Measurements from ENCODE around the gene PFKL. TPM values are rescaled to one million over a fixed set of nuclear protein-coding genes. Genes with fewer than 3 reads are reported as not detected.
"Not testable (repeated sequence)": the region's sequence is repeated elsewhere in the genome, so short reads cannot be mapped to it uniquely, and the experiment has no call there.

PFKL gene
- total RNA-seq, 1 experiment from 2014 or later = 68.8 TPM

DNA sequence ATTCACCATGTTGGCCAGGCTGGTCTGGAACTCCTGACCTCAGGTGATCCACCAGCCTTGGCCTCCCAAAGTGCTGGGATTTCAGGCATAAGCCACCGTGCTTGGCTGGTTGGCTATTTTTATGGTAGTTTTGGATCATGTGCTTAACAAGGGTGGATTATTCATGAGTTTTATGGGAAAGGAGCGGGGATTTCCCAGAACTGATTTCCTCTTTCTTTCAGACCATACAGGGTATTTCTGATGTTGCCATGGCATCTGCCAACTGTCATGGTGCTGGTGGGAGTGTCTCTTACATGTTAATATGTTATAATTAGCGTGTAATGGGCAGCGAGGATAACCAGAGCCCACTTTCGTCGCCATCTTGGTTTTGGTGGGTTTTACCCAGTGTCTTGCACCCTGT is 56.8 kb downstream of the PFKL start:
- Histone ChIP-seq H2AFZ (ENCODE audit: low read length) (no peak overlapping the region), H3K4me3 (ENCODE audit: low read length) (no peak overlapping the region), H3K27ac (ENCODE audit: low read length) (no peak overlapping the region), H3K9me3 (ENCODE audit: low read length) (no peaks in the 10 kb centered on the region), H3K4me2 (ENCODE audit: low read depth, low read length, poor library complexity, severe bottlenecking) (no peak overlapping the region), H3K79me2 (ENCODE audit: low read length) (no peaks in the 10 kb centered on the region), H3K36me3 (ENCODE audit: insufficient read depth, low read length) (no peaks in the 10 kb centered on the region), H3K27me3 (ENCODE audit: low read length) (no peaks in the 10 kb centered on the region), H3K4me1 (ENCODE audit: low read length) (no peaks in the 10 kb centered on the region; the same call in 1 of the 2 replicates), H3K9ac (ENCODE audit: low read length) (no peak overlapping the region), H3K9me2 (replicated peaks; ENCODE audit: insufficient read depth, low read length) (no peaks in the 10 kb centered on the region), H4K20me1 (ENCODE audit: insufficient read depth, low read depth, low read length) (no peaks in the 10 kb centered on the region)
- no peak for DNase-seq

DNA sequence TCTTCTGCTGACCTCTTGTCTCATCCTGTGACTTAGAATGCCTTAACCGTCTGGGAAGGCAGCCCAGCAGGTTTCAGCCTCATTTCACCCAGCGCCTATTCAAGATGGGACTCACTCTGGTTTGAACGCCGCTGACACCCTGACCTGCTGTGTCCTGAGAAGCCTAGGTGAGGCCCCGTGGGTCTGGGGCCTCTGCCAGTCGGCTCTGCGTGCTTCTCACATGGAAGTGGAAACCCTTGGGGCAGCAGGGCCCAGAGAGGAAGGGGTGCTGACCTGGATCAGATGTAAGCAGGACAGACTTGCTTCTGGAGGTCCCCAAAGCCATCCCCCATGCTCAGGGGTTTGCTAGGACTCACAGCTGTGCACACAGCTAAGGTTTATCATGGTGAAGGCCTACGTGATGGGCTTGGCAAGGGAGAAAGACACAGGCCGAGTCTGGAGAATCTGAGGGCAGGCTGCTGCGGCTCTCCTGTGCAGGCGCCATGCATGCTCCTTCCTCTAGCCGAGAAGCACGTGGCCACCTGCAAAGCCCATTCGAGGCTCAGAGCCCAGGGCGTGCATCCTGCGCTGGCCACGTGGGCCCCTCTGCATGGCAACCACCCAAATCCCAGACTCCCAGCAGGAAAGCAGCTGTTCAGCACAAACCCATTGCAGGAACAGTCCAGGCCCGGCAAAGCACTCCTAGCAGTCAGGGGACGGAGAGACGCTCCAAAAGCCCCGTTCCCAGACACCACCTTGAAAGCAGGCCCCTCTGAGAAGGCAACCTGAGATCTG is 57.4 kb downstream of the PFKL start:
- Histone ChIP-seq H3K36me3 (ENCODE audit: insufficient read depth, low read length) (no peaks in the 10 kb centered on the region), H4K20me1 (ENCODE audit: insufficient read depth, low read depth, low read length) (no peaks in the 10 kb centered on the region), H3K27me3 (ENCODE audit: low read length) (no peaks in the 10 kb centered on the region), H3K9me3 (ENCODE audit: low read length) (no peaks in the 10 kb centered on the region), H3K9me2 (replicated peaks; ENCODE audit: insufficient read depth, low read length) (no peaks in the 10 kb centered on the region), H3K9ac (ENCODE audit: low read length) (no peak overlapping the region), H3K27ac (ENCODE audit: low read length) (no peak overlapping the region), H2AFZ (ENCODE audit: low read length) (no peak overlapping the region), H3K4me3 (ENCODE audit: low read length) (no peak overlapping the region), H3K4me1 (ENCODE audit: low read length) (no peaks in the 10 kb centered on the region; the same call in 1 of the 2 replicates), H3K4me2 (ENCODE audit: low read depth, low read length, poor library complexity, severe bottlenecking) (no peak overlapping the region), H3K79me2 (ENCODE audit: low read length) (no peaks in the 10 kb centered on the region)
- no peak for DNase-seq

DNA sequence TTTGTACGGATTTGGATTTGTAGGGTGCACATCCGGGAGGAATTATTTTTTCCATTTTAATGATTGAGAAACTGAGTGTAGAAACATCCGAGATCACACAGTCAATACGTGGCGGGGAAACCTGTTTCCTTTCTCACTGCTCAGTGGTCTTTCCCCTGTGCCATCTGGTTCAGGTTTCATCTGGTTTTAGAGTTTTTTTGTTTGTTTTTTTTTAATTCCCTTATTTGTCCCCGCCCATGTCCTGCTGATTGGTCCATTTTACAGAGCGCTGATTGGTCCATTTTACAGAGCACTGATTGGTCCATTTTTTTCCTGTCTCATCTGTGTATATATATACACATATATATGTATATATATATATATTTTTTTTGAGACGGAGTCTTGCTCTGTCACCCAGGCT is 59.5 kb downstream of the PFKL start:
- Histone ChIP-seq H3K4me2 (ENCODE audit: low read depth, low read length, poor library complexity, severe bottlenecking) (no peak overlapping the region), H3K9ac (ENCODE audit: low read length) (no peak overlapping the region), H4K20me1 (ENCODE audit: insufficient read depth, low read depth, low read length) (no peaks in the 10 kb centered on the region), H3K9me2 (replicated peaks; ENCODE audit: insufficient read depth, low read length) (no peaks in the 10 kb centered on the region), H3K9me3 (ENCODE audit: low read length) (peaks cover 8% of the 10 kb centered on the region), H3K36me3 (ENCODE audit: insufficient read depth, low read length) (no peaks in the 10 kb centered on the region), H3K79me2 (ENCODE audit: low read length) (no peaks in the 10 kb centered on the region), H3K4me3 (ENCODE audit: low read length) (no peak overlapping the region), H2AFZ (ENCODE audit: low read length) (no peak overlapping the region), H3K4me1 (ENCODE audit: low read length) (no peaks in the 10 kb centered on the region; the same call in 1 of the 2 replicates), H3K27ac (ENCODE audit: low read length) (no peak overlapping the region), H3K27me3 (ENCODE audit: low read length) (no peaks in the 10 kb centered on the region)
- no peak for DNase-seq

DNA sequence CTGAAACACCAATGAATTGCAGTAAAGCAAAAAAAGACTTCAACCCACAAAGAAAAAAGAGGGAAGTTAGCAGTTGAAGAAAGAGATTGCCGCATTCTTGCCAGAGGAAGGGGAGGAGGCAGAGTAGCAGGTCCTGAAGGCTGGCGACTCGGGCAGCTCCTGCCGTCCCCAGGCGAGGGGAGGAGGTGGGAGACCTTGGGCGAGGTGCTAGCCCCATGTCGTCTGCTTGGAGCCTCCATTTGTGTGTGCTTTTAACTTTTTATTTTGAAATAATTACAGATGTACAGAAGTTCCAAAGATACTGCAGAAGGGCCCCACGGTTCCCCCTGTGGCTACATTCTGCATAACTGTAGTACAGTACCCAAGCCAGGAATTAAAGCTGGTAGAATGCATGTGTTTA is 60.3 kb downstream of the PFKL start:
- Histone ChIP-seq H3K9me3 (ENCODE audit: low read length) (peaks cover 8% of the 10 kb centered on the region), H3K9ac (ENCODE audit: low read length) (no peak overlapping the region), H3K27ac (ENCODE audit: low read length) (no peak overlapping the region), H2AFZ (ENCODE audit: low read length) (no peak overlapping the region), H3K9me2 (replicated peaks; ENCODE audit: insufficient read depth, low read length) (no peaks in the 10 kb centered on the region), H3K4me1 (ENCODE audit: low read length) (no peaks in the 10 kb centered on the region; the same call in 1 of the 2 replicates), H3K4me3 (ENCODE audit: low read length) (no peak overlapping the region), H3K4me2 (ENCODE audit: low read depth, low read length, poor library complexity, severe bottlenecking) (no peak overlapping the region), H3K27me3 (ENCODE audit: low read length) (no peaks in the 10 kb centered on the region), H4K20me1 (ENCODE audit: insufficient read depth, low read depth, low read length) (no peaks in the 10 kb centered on the region), H3K79me2 (ENCODE audit: low read length) (no peaks in the 10 kb centered on the region), H3K36me3 (ENCODE audit: insufficient read depth, low read length) (no peaks in the 10 kb centered on the region)
- no peak for DNase-seq

DNA sequence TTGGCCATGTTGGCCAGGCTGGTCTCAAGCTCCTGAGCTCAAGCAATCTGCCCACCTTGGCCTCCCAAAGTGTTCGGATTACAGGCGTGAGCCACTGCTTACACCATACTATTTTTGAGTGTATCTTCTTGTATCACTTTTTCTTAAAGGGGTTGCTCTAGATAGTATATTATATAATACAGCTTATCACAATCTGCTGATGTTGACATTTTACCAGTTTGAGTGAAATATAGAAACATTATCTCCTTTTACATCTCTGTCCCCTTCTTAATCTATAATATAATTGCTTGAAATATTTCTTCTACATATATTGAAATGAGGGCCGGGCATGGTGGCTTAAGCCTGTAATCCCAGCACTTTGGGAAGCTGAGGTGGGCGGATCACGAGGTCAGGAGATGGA is 62.0 kb downstream of the PFKL start:
- H2AFZ ChIP-seq (ENCODE audit: low read length); H3K27me3 ChIP-seq (ENCODE audit: low read length); H3K27ac ChIP-seq (ENCODE audit: low read length); H3K4me1 ChIP-seq (ENCODE audit: low read length); H3K4me2 ChIP-seq (ENCODE audit: low read depth, low read length, poor library complexity, severe bottlenecking); H3K9me2 ChIP-seq (replicated peaks; ENCODE audit: insufficient read depth, low read length); H3K36me3 ChIP-seq (ENCODE audit: insufficient read depth, low read length); H3K9ac ChIP-seq (ENCODE audit: low read length); H4K20me1 ChIP-seq (ENCODE audit: insufficient read depth, low read depth, low read length); H3K4me3 ChIP-seq (ENCODE audit: low read length); DNase-seq; H3K9me3 ChIP-seq (ENCODE audit: low read length); H3K79me2 ChIP-seq (ENCODE audit: low read length): not testable (repeated sequence)

DNA sequence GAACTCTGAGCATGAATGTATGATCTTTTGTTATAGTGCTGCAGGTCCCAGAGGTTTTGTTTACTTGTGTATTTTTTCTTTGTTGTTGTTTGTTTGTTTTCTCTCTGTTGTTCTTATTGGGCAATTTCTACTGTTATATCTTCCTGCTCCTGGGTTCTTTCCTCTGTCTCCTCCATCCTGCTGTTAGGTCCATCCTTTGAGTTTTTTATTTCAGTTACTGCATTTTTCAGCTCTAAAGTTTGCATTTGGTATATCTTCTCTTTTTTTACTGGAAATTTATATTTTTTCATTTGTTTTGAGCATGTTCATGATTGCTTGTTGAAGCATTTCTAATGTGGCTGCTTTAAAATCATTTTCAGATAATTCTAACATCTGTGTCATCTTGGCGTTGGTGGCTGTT is 63.4 kb downstream of the PFKL start:
- H3K4me3 ChIP-seq (ENCODE audit: low read length) = no peak overlapping the region
- DNase-seq = no peak
- no peaks in the 10 kb centered on the region for H3K27me3 ChIP-seq (ENCODE audit: low read length)
- no peak overlapping the region for H3K27ac ChIP-seq (ENCODE audit: low read length)
- no peaks in the 10 kb centered on the region for H4K20me1 ChIP-seq (ENCODE audit: insufficient read depth, low read depth, low read length)
- H3K4me1 ChIP-seq (ENCODE audit: low read length) = no peaks in the 10 kb centered on the region
- no peaks in the 10 kb centered on the region for H3K79me2 ChIP-seq (ENCODE audit: low read length)
- H3K9ac ChIP-seq (ENCODE audit: low read length) = no peak overlapping the region
- no peak overlapping the region for H2AFZ ChIP-seq (ENCODE audit: low read length)
- no peaks in the 10 kb centered on the region for H3K36me3 ChIP-seq (ENCODE audit: insufficient read depth, low read length)
- H3K9me2 ChIP-seq (replicated peaks; ENCODE audit: insufficient read depth, low read length) = no peaks in the 10 kb centered on the region
- no peak overlapping the region for H3K4me2 ChIP-seq (ENCODE audit: low read depth, low read length, poor library complexity, severe bottlenecking)
- H3K9me3 ChIP-seq (ENCODE audit: low read length) = peaks cover 8% of the 10 kb centered on the region

DNA sequence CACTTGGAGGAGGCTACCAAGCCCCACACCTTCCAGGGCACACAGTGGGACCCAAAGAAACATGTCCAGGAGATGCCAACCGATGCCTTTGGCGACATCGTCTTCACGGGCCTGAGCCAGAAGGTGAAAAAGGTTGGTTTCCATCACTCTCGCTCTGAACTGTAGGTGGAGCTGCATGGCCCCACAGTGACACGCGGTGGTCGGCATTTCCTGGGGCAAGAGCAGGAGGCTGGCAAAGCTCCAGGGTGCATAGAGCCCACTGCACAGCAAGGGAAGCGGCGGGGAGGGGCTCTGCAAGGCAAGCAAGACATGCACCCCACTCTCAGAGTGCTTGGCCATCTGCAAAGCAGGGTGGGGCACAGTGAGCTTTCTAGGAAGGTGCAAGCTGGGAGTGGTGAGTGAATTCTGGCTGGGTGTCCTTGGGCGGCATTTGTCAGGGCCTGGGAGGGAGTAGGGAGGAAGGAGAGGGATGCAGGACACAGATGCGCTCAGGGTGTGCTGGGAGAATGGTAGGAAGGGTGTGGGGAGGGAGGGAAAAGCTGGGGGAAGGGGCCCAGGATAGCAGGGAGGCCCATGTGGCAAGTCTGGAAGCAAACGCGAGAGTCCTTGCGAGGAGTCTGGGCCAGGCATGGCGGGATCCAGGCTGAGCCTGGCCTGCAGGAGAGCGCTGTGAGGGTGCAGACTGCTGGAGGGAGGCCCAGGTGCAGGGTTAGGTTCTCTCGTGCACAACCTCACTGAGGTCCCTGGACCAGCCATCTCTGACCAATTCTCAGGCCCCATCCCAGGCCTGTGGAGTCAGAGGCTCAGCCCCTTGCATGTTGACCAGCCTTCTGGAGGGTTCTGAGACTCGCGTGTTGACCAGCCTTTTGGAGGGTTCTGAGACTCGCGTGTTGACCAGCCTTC is 64.5 kb downstream of the PFKL start:
- Histone ChIP-seq H2AFZ (ENCODE audit: low read length) (no peak overlapping the region), H3K4me1 (ENCODE audit: low read length) (no peaks in the 10 kb centered on the region), H3K27ac (ENCODE audit: low read length) (no peak overlapping the region), H4K20me1 (ENCODE audit: insufficient read depth, low read depth, low read length) (no peaks in the 10 kb centered on the region), H3K4me3 (ENCODE audit: low read length) (no peak overlapping the region), H3K79me2 (ENCODE audit: low read length) (no peaks in the 10 kb centered on the region), H3K9ac (ENCODE audit: low read length) (no peak overlapping the region), H3K27me3 (ENCODE audit: low read length) (no peaks in the 10 kb centered on the region), H3K36me3 (ENCODE audit: insufficient read depth, low read length) (no peaks in the 10 kb centered on the region), H3K4me2 (ENCODE audit: low read depth, low read length, poor library complexity, severe bottlenecking) (no peak overlapping the region), H3K9me3 (ENCODE audit: low read length) (peaks cover 8% of the 10 kb centered on the region), H3K9me2 (replicated peaks; ENCODE audit: insufficient read depth, low read length) (no peaks in the 10 kb centered on the region)
- no peak for DNase-seq

DNA sequence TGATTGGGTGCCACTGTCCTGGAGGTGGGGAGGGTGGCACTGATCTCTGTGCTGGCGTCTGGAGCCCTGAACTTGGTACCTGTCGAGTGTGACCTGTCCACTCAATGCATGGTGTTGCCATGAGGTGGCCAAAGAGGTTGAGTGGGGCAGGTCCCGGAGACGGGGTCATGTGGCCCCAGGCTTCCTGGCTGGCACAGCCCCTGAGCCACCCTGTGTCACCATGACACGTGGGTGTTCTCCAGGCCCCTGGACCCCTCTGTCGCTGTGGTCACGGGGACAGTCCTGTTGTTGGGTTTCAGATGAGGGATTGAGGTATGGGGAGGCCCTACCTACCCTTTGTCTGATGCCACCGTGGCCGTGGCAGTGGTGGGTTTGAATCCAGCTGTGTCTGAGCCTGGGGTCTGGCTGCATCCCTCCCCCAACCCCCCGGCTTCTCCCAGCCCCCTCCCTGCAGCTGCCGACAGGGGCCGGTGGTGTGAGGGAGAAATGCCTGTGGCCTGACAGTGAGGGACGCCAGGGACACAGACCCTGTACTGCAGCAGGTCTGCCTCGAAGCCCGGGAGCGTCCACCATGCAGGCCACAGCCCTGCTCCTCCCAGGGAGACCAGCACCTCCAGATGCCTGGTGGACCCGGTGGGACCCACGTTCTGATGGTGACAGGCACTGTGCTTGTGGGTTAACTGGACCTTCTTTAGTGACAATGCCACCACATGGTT is 65.6 kb downstream of the PFKL start:
- Histone ChIP-seq H3K36me3 (ENCODE audit: insufficient read depth, low read length) (no peaks in the 10 kb centered on the region), H3K79me2 (ENCODE audit: low read length) (no peaks in the 10 kb centered on the region), H3K27me3 (ENCODE audit: low read length) (no peaks in the 10 kb centered on the region), H3K9ac (ENCODE audit: low read length) (no peak overlapping the region), H3K27ac (ENCODE audit: low read length) (no peak overlapping the region), H4K20me1 (ENCODE audit: insufficient read depth, low read depth, low read length) (no peaks in the 10 kb centered on the region), H3K4me2 (ENCODE audit: low read depth, low read length, poor library complexity, severe bottlenecking) (no peak overlapping the region), H3K4me3 (ENCODE audit: low read length) (no peak overlapping the region), H2AFZ (ENCODE audit: low read length) (no peak overlapping the region), H3K9me2 (replicated peaks; ENCODE audit: insufficient read depth, low read length) (no peaks in the 10 kb centered on the region), H3K9me3 (ENCODE audit: low read length) (peaks cover 8% of the 10 kb centered on the region), H3K4me1 (ENCODE audit: low read length) (no peaks in the 10 kb centered on the region)
- DNase-seq = no peak

Data from Karpas-422 (cell line).